GM18907 (cell line): Measurements from ENCODE around the gene ATAD3C.

Experiments
- ATAC-seq: cut with Tn5 transposase; IDR thresholded peaks from one replicate; pipeline ENCODE4 v1.9.1; 2021; ENCODE audit warnings: mild to moderate bottlenecking, moderate library complexity; ENCODE audit not compliant: unreplicated experiment

The ATAD3C gene

DNA sequence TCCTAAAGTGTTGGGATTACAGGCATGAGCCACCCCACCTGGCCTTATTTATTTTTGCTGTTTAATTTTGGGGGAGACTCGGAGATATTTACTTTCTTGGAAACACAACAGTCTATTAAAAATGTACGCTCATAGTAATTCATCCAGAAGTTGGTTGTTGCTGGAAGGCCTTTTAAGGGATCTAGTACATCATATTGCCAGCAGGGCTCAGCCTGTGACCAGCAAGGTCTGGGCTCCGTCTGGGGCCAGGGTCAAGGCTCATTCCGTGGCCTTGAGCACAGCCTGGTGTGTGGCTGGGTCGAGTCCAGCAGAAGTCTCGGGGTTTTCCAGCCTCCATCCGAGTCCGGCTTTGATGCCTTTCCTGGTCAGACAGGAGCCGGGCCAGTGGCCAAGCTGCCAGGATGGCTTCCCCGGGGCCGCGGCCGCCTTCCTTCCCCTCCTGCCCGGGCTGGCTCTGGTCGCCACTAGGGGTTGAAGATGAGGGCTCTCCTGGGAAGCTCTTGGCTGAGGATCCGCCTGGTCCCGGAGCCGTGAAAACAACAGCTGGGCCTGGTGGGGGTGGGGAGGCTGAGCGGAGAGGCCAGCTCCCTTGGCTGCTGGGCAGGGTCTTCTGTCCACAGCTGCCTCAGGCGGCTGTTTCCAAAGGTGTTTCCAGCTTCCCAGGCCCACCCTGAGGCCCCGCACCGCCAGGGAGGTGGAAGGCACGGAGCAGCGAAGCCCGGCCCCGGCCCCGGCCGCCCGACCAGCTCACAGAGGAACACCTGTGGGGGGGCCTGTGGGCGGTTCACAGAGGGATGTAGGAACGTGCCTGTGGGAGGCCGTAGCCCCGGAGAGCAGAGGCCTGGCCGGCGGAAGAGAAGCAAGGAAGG lies 19.1 kb upstream of the ATAD3C start:
- no peak for ATAC-seq

- no peak for ATAC-seq
Measured at GRCh38 chr1:1430992-1431844, 18.3 kb upstream of the ATAD3C start.

DNA sequence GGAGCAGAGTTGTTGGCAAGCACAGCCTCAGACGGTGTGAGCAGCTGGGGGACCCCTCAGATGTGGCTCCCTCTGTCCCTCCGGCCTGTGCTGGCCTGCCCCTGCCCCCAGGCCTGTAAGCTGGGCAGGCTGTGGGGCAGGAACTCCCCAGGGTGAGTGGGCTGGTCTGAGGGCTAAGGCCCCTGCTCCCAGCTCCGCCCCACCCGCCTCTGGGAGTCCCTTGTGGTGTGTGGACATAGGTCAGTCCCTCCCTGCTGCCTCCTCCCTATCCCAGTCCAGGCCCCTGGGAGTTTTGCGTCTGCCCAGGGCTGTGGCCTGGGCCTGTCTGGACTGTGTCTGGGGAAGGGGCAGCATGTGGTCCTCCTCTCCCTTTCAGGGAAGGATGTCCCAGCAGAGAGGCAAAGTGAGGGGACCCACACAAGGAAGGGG lies 17.6 kb upstream of the ATAD3C start:
- ATAC-seq = no peak

DNA sequence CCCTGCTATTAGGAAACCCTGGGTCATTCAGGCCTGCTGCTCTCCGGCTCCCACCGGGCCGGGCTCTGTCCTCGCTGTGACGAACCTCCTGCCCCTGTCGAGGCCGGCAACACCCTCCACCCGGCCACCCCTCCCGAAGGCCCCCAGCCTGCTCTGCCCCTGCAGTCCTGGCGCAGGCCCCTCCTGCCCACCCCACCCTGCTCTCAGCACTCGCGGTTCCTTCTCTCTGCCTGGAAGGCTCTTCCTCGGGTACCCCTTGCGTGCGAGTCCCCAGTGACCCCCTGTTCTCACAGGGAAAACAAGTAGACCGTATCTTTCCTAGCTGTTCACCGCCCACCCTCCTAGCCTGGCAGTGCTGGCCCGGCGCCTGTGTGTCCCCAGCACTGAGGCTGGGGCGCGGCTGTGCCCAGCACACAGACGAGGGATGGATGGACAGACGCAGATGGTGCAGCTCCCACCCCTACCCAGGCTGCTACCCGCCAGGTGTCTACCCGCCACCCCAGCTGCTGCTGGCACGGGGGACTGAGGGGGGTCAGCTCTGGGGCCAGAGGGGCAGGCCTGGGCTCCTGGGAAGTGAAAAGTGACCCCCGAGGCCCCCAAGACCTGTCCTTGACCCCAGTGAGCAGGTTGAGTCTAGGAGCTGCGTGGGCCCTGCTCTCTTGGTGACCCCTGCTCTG lies 17.1 kb upstream of the ATAD3C start:
- ATAC-seq = no peak

DNA sequence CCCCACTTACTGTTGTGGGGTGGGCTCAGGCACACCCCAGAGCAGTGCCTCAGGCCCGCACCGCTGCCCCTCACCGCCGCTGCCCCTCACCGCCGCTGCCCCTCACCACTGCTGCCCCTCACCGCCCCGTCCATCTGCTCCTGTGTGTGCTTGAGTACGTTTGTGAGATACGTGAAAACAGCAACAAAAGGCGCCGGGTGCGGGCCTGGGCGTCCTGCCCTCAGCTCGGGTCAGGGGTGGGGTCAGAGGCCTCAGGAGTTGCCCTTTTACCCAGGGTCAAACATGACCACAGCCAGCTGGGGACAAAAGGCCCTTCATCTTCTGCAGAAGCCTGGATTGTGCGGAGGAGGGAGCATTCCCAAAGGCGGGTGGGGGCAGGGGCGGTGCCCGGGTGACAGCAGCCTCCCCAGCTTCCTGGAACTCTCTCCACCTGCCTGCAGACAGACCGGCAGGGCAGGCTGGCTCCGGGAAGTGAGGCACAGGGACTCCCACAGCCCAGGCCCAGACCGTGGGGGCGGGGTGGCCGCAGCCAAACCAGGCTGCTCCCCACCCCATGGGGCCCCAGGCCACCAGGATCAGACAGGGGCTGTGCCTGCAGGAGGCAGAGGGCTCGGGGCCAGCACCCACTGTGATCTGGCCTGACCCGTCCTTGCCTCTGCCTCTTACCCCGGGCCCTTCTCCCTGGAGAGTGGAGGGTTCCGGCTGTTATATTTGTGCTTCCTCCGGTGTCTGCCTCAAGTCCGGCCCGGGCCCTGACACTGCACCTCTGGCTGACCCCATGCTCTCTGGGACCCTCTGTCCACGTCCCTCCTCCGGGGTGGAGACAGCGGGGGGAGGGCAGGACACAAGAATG lies 16.3 kb upstream of the ATAD3C start:
- no peak for ATAC-seq

DNA sequence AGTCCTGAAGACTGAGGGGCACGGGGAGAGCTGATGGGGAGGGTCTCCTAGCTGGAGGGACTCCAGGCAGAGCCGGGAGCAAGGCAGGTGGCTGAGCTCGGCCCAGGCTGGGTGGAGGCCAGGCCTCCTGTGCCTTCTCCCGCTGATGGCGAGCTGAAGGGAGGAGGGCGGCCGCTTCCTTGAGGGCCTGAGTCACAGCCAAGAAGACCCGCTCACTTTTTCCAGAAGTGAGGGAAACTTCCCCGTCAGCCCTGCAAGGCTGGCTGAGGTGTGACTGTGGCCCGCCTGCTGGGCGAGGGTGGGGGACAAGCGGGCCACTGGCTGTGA lies 15.7 kb upstream of the ATAD3C start:
- no peak for ATAC-seq

DNA sequence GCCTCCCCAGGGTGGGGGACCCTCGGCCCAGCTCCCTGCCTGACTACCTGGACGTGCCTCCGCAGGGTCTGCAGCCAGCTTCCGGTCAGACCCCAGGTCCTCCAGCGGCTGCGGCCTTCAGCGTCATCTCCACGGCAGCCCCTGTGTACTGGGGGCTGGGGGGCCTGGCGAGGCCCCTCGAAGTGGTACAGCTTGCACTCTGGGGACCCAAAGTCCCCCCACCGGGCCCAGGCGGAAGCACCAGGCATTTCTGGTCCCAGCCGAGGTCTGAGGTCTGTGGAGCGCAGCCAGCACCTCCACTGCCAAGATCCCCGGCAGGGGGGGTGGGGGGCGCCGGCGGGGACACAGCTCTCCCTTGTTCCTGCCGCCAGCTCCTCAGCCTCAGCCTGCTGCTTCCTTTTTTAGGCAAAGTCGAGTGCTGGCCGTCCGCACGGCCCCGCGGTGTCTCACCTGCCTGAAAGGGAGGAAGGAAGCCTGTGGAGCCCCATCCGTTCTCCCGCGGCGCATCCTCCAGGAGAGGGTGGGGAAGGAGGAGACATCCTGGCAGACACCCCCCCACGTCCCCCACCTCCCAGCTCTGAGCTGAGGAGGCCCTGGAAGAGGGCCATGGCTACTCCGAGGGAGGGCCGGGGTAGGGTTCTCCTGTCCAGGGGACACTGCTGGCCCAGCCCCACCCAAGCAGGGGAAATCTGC lies 15.2 kb upstream of the ATAD3C start:
- no peak for ATAC-seq

DNA sequence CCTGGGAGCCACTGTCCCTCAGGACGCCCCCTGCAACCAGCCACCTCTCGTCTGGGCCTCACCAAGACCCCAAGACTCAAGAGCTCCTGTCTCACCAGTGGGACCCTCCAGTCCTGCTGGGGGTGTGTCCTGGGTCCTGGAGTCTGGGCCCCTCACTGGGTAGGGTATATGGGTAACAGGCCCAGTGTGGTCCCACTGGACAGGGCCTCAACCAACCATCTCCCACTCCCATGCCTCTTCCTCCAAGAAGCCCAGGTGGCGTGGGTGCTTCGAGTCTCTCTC lies 14.7 kb upstream of the ATAD3C start:
- ATAC-seq = no peak

GRCh38 chr1:1435106-1435903 lies 14.2 kb upstream of the ATAD3C start, which contains the start of gene VWA1:
TSS of gene VWA1 (plus strand) at chr1:1435690. CDS start at chr1:1435749, 59 bp downstream.
- no peak for ATAC-seq

GRCh38 chr1:1435911-1436629 lies 13.4 kb upstream of the ATAD3C start:
- ATAC-seq = no peak

DNA sequence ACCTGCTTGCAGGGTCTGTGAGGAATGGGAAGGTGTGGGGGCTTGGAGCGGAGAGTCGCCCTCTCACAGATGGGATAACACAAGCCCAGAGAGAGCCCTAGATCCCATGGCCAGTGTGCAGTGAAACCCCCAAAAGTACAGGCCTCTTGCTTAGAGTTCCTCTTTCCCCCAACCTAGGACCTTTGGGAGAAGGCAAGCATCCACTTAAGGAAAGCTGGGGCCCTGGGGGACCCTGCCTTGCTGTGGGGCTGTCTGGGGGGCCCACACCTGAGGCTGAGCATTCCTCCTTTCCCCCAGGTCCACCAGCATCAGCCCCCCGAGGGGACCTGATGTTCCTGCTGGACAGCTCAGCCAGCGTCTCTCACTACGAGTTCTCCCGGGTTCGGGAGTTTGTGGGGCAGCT lies 12.9 kb upstream of the ATAD3C start:
- ATAC-seq = no peak

DNA sequence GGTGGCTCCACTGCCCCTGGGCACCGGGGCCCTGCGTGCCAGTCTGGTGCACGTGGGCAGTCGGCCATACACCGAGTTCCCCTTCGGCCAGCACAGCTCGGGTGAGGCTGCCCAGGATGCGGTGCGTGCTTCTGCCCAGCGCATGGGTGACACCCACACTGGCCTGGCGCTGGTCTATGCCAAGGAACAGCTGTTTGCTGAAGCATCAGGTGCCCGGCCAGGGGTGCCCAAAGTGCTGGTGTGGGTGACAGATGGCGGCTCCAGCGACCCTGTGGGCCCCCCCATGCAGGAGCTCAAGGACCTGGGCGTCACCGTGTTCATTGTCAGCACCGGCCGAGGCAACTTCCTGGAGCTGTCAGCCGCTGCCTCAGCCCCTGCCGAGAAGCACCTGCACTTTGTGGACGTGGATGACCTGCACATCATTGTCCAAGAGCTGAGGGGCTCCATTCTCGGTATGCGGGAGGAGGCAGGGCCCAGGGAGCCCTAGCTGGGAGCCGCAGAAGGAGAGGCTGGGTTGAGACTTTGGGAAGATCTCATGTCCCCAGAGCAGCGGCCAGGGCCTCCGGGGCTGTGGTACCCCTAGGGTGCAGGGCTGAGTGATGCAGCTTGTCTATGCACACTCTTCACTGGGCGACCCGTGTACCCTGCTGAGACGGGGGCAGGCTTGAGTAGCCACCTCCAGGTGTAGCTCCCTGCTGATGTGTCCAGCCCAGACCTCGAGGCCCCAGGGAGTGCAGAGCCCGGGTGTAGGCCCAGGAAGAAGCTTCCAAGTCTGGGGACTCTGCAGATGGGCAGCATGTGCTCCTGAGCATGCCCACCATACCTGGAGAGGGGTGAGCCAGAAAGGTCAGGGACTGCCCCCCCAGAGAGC lies 12.2 kb upstream of the ATAD3C start:
- ATAC-seq = no peak

- ATAC-seq = no peak
Measured at GRCh38 chr1:1437904-1438376, 11.5 kb upstream of the ATAD3C start.

GRCh38 chr1:1438531-1439381 lies 10.7 kb upstream of the ATAD3C start:
- no peak for ATAC-seq

GRCh38 chr1:1439546-1440261 lies 9.8 kb upstream of the ATAD3C start:
- no peak for ATAC-seq
